Spleen (tissue), 3 donors: Measurements from ENCODE around the gene NUB1.

Experiments used
- POLR2A ChIP-seq, 3 donors: fragments of 450-650 bp; IDR thresholded peaks; one replicate each; pipeline ENCODE4 v1.5.1; 2017; ENCODE audit warnings: antibody characterized with exemption in 3 of 3, mild to moderate bottlenecking in 1 of 3
- POLR2AphosphoS5 ChIP-seq, 3 donors: sonication (generic); formaldehyde crosslinking; IDR thresholded peaks; one replicate each; pipeline ENCODE4 v1.5.1; 2017; ENCODE audit warnings: antibody characterized with exemption in 3 of 3

- TF ChIP-seq POLR2A (IDR thresholded peaks at IDR 0.05): no peak
- no peak for TF ChIP-seq POLR2AphosphoS5 (IDR thresholded peaks at IDR 0.05)
These were observed 53.4 kb downstream of the NUB1 start for GRCh38 chr7:151395036-151395367.
